Raji (cell line): ENCODE data around the gene GAB2.

Experiments
- POLR2A ChIP-seq: IDR thresholded peaks from 2 replicates; pipeline ENCODE4 v1.6.1; 2011; ENCODE audit warnings: low read depth, low read length, control low read depth; ENCODE audit not compliant: insufficient read depth

Gene GAB2

GRCh38 chr11:78432956-78433355 lies 15.3 kb upstream of the GAB2 start:
- no peak for TF ChIP-seq POLR2A

DNA sequence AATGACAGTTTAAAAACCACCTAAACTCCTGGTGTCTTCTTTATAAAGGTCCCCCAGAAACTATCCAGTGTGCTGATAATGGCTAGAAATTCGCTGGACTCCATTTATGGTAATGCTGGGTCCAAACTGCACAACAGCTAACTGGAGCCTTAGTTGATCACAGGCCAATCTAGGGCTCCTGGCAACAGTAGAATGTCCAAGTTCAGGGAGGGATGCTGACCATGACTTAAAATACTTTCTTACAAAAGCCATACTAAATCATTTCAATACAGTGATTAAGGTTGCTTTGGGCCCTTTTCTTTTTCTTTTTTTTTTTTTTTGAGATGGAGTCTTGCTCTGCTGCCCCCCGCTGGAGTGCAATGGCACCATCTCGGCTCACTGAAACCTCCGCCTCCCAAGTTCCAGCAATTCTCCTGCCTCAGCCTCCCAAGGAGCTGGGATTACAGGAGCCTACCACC lies 14.5 kb upstream of the GAB2 start:
- TF ChIP-seq POLR2A, result no peak

- no peak for TF ChIP-seq POLR2A
Observed at GRCh38 chr11:78429660-78430059, 12.0 kb upstream of the GAB2 start.

GRCh38 chr11:78429209-78429608 lies 11.6 kb upstream of the GAB2 start:
- TF ChIP-seq POLR2A, result no peak

DNA sequence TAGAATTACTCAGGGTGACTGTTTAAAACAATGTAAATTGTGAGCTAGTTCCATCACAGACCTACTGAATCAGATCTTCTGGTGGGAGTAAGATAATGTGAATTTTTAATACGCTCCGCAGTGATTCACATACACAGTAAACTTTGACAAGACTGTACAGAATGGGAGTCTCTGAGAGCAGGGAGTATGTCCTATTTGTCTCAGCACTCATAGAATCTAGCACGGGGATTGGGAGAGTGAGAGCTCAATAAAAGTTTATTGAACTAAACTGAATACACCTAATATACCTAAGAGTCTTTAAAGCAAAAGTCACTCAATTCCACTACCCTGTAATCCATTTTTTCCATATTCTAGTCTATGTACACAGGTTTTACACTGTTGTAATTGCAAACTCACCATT lies 11.2 kb upstream of the GAB2 start:
- TF ChIP-seq POLR2A, result no peak

- TF ChIP-seq POLR2A, result no peak
Observed at GRCh38 chr11:78428266-78428636, 10.6 kb upstream of the GAB2 start.

DNA sequence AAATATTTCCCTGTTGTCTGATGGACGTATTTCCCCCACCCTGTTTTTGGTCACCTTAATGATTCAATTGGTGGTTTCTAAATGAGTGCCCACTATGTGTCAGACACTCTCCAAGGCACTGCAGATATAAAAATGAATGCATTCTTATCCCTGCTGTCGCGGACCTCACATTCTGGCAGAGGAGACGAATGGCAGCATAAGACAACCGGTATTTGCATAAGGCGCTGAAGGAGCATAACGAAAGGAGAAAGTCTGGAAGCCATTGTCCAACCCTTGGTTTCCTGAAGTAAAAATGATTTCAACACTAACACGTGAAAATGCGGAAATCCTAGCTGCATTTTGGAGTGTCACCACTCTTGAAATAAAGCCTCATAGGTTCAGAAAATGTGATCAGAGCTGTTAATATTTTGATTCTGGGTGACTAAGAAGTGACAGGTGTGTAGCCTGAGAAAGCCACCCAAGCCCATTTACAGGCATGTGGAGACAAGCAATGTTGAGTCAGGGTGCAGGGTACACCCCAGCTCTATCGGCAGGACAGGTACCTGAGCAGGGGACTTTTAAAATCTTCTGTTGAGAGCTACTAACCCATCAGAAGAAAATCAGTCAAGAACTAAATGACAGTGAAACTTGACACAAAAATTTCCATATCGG lies 10.1 kb upstream of the GAB2 start:
- TF ChIP-seq POLR2A, result no peak

- no peak for TF ChIP-seq POLR2A
Observed at GRCh38 chr11:78426845-78427244, 9.2 kb upstream of the GAB2 start.

- no peak for TF ChIP-seq POLR2A
Observed at GRCh38 chr11:78425399-78426070, 7.9 kb upstream of the GAB2 start.

GRCh38 chr11:78424334-78425270 lies 7.0 kb upstream of the GAB2 start:
- no peak for TF ChIP-seq POLR2A

GRCh38 chr11:78423241-78423640 lies 5.6 kb upstream of the GAB2 start:
- no peak for TF ChIP-seq POLR2A

DNA sequence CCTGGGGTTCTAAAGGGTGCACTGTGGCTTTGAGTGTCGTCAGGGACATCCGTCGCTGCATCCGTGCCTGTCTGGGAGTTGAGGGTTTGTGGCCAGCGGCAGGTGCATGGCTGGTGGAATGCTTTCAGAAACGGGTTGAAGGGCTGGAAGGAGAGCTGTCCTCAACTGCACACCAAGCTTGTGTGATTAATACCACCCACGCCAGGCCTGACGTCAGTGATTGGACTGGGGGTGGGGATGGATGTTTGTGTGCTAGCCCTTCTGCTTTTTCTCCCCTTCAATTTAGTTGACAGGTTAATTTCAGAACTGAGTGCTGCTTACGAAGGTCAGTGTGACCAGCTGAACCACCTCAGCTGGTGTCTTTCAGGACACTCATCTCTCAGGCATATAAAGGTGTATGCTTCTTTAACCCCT lies 3.2 kb upstream of the GAB2 start:
- TF ChIP-seq POLR2A, result no peak

DNA sequence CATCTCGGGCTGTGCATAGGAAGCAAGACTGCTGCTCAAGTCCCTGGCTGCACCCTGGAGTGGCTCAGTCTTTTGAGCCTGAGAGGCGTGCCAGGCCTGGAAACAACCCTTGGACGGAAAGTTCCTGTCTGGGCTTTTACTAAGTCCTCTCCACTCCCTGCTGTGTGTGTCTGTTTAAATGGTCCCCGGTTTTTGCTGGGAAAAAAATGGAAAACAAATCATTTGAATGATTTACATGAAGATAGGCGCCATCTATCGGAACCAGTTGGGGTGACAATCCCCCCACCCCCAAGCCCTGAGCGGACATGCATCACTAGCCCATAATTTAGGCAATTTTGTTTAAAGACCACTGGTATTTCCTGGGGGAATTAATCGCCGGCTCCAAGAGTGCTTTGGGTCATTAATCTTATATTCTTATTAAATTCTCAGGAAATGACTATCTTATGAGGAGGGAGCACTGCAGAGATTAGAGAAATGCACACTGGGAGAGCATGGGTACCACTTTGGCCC lies 2.7 kb upstream of the GAB2 start:
- TF ChIP-seq POLR2A, result no peak

DNA sequence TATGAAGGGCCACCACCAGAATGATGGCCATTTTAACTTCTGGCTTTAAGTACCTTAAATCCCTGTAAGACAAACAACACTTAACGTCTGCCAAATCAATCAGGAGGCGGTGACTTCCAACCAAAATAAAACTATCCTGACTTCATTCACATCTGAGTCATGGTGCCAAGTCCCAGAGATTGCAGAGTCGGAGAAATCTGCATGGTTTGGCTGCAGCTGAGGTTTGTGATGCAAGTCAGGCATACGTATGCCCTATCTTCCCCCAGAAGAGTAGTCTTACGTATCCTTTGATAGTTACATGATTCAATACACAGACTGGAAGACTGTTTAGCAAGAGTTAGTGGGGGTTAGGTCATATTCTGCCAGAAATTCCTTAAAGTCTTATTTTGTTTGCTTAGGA lies 1.7 kb upstream of the GAB2 start:
- TF ChIP-seq POLR2A, result no peak

- TF ChIP-seq POLR2A, result no peak
Observed at GRCh38 chr11:78418584-78419211, 1.1 kb upstream of the GAB2 start.
